Measurements from ENCODE around the gene MYBPC2. TPM values are rescaled to one million over a fixed set of nuclear protein-coding genes. Genes with fewer than 3 reads are reported as not detected.

MYBPC2 gene
- total and polyA plus RNA-seq, 9 of the 15 experiments (the other 6 are each of a cell fraction or from before 2014, with no cell fraction given) = 0.01 to 0.14 (median 0.04) TPM; not detected in 6

- Histone ChIP-seq H3K79me2 (ENCODE audit: control insufficient read depth, insufficient read depth, low read length) (no peaks in the 10 kb centered on the region), H3K27me3 (ENCODE audit: control insufficient read depth in 2 of 2, insufficient read depth in 2 of 2, low read length in 2 of 2) (peaks cover 6 to 17% of the 10 kb centered on the region in 2 experiments; a peak in 4 of 5 replicates), H3K9me3 (replicated peaks; ENCODE audit: control insufficient read depth, insufficient read depth, low read depth, low read length) (no peaks in the 10 kb centered on the region), H3K4me1 (replicated peaks in 1 of 2; ENCODE audit: control insufficient read depth in 2 of 2, insufficient read depth in 2 of 2, low read length in 2 of 2) (peaks cover 4 to 23% of the 10 kb centered on the region in 2 experiments; a peak in 4 of 5 replicates), H3K36me3 (ENCODE audit: control insufficient read depth, insufficient read depth, low read length) (no peaks in the 10 kb centered on the region), H3K9ac (ENCODE audit: insufficient read depth in 1 of 2, low read depth in 2 of 2, low read length in 2 of 2) (no peak overlapping the region), H2AFZ (ENCODE audit: low read depth, low read length) (no peak overlapping the region), H3K27ac (ENCODE audit: extremely low read depth, low read depth, low read length) (no peak overlapping the region), H3K9me1 (ENCODE audit: control insufficient read depth, insufficient read depth, low read length) (no peaks in the 10 kb centered on the region), H4K20me1 (replicated peaks; ENCODE audit: control insufficient read depth, insufficient read depth, low read length) (no peaks in the 10 kb centered on the region), H3K4me2 (ENCODE audit: insufficient read depth, low read length) (no peak overlapping the region), H3K4me3 (no peak overlapping the region)
- no peak for FAIRE-seq
- intact Hi-C loops (cut with micrococcal nuclease) = no loop called here
- ATAC-seq = no peak
- BruUV-seq (replicated peaks) = no TSS peak
- 3% methylated on average over 5 of the region's 5 CpGs for WGBS (ENCODE audit: insufficient coverage, low coverage, missing lambda C conversion rate)
- TF ChIP-seq CTCFL (IDR thresholded peaks at IDR 0.05; ENCODE audit: borderline replicate concordance, insufficient read depth, low read depth, low read length, poor library complexity, severe bottlenecking) (no peak), TAF9B (IDR thresholded peaks at IDR 0.05; ENCODE audit: partially characterized antibody) (no peak), ZNF586 (CRISPR knock-in tag; conservative IDR thresholded peaks at IDR 0.05) (no peak), TCF7 (IDR thresholded peaks at IDR 0.05; ENCODE audit: borderline replicate concordance) (no peak), PML (IDR thresholded peaks at IDR 0.05; ENCODE audit: low read length) (no peak), ZNF146 (CRISPR knock-in tag; IDR thresholded peaks at IDR 0.05; ENCODE audit: unreplicated experiment) (no peak), RAD51 (IDR thresholded peaks at IDR 0.05; ENCODE audit: borderline replicate concordance, low read depth) (no peak), KAT2B (IDR thresholded peaks at IDR 0.05; ENCODE audit: low read depth, low read length) (no peak), RCOR1 (IDR thresholded peaks at IDR 0.05; ENCODE audit: borderline replicate concordance in 1 of 2, low read depth in 2 of 2, low read length in 2 of 2) (no peak)
- CTCF ChIA-PET (ENCODE audit: low intra/inter-chr PET ratio) = no interaction called here
- in situ Hi-C loops (cut with MboI) = no loop called here
- no peak for DNase-seq (ENCODE audit: extremely low read depth in 1 of 4, low spot score in 3 of 4)
- POLR2A ChIA-PET = interaction anchor here (0.6 to 1.1 kb wide), 4 partner anchors 11 to 87 kb away, joined by 3 to 5 read pairs (median 3); partner anchors contain the start of gene POLD1
These were observed 24.6 kb downstream of the MYBPC2 start for GRCh38 chr19:50457300-50457699.

Data from K562 (cell line).